Calu3 (cell line): ENCODE results near the gene DCANP1. TPM values are rescaled to one million over a fixed set of nuclear protein-coding genes. Genes with fewer than 3 reads are reported as not detected.

Experiments
- BruUV-seq: library from RNA; stranded (reverse); fragments of 400-500 nt; replicated peaks from 2 replicates; lab custom pipeline; 2021; lab: Mats Ljungman, UMichigan
- CTCF ChIA-PET: fragments of 300-600 bp; sonication (Branson Sonifier 250); formaldehyde crosslinking; loops from one replicate; lab custom pipeline; 2022; ENCODE audit warnings: antibody characterized with exemption; lab: Charles Lee
- DNase-seq: peaks from one replicate; pipeline ENCODE4 v3.0.0; 2022
- H3K27ac Mint-ChIP-seq: one replicate; pipeline ENCODE4 v1.8.0; 2022; ENCODE audit warnings: mixed read lengths; ENCODE audit not compliant: unreplicated experiment
- H3K27me3 Mint-ChIP-seq: one replicate; pipeline ENCODE4 v1.8.0; 2022; ENCODE audit warnings: mixed read lengths; ENCODE audit not compliant: unreplicated experiment
- H3K36me3 Mint-ChIP-seq: one replicate; pipeline ENCODE4 v1.8.0; 2022; ENCODE audit warnings: mild to moderate bottlenecking, moderate library complexity, mixed read lengths; ENCODE audit not compliant: insufficient read depth, unreplicated experiment
- H3K4me1 Mint-ChIP-seq: one replicate; pipeline ENCODE4 v1.8.0; 2022; ENCODE audit warnings: mild to moderate bottlenecking, low read depth, mixed read lengths; ENCODE audit not compliant: unreplicated experiment
- H3K4me3 Mint-ChIP-seq: one replicate; pipeline ENCODE4 v1.8.0; 2022; ENCODE audit warnings: mild to moderate bottlenecking, low read depth, moderate library complexity, mixed read lengths; ENCODE audit not compliant: unreplicated experiment
- H3K9me3 Mint-ChIP-seq: one replicate; pipeline ENCODE4 v1.8.0; 2022; ENCODE audit warnings: low read depth, mixed read lengths; ENCODE audit not compliant: unreplicated experiment
- CTCF ChIP-seq: fragments of 200-600 bp; IDR thresholded peaks from one replicate; pipeline ENCODE4 v1.8.0; 2022; ENCODE audit warnings: antibody characterized with exemption; ENCODE audit not compliant: unreplicated experiment
- intact Hi-C: fragments of 100-400 bp; cut with micrococcal nuclease; formaldehyde crosslinking; loops from one replicate; pipeline ENCODE4 v1.10.0; 2022; ENCODE audit not compliant: unreplicated experiment
- total RNA-seq: library from RNA; stranded (reverse); gene quantifications from 2 replicates; pipeline ENCODE4 v1.2.3, GENCODE V29; 2022

The DCANP1 gene
- total RNA-seq, 1 experiment from 2014 or later: not detected

GRCh38 chr5:135417083-135417482 lies 30.1 kb downstream of the DCANP1 start:
- Mint-ChIP-seq H3K36me3 (no peaks in the 10 kb centered on the region), H3K4me1 (no peaks in the 10 kb centered on the region), H3K27ac (no peak overlapping the region), H3K9me3 (no peaks in the 10 kb centered on the region), H3K27me3 (peaks cover 57% of the 10 kb centered on the region), H3K4me3 (no peak overlapping the region)
- CTCF ChIA-PET: no interaction called here
- BruUV-seq: no TSS peak
- intact Hi-C loops: no loop called here
- TF ChIP-seq CTCF: no peak
- no peak for DNase-seq

- peaks cover under 1% of the 10 kb centered on the region for H3K36me3 Mint-ChIP-seq
- CTCF ChIA-PET: no interaction called here
- peaks cover 13% of the 10 kb centered on the region for H3K4me1 Mint-ChIP-seq
- no peaks in the 10 kb centered on the region for H3K9me3 Mint-ChIP-seq
- no TSS peak for BruUV-seq
- peaks cover 4% of the 10 kb centered on the region for H3K27me3 Mint-ChIP-seq
- intact Hi-C loops: no loop called here
- no peak overlapping the region for H3K4me3 Mint-ChIP-seq
- H3K27ac Mint-ChIP-seq: no peak overlapping the region
- no peak for TF ChIP-seq CTCF
- DNase-seq: no peak
Measured at GRCh38 chr5:135405082-135405481, 42.1 kb downstream of the DCANP1 start.

- no TSS peak for BruUV-seq
- H3K27ac Mint-ChIP-seq: no peak overlapping the region
- intact Hi-C loops: no loop called here
- H3K4me1 Mint-ChIP-seq: peaks cover 26% of the 10 kb centered on the region
- CTCF ChIA-PET: no interaction called here
- DNase-seq: no peak
- no peak overlapping the region for H3K4me3 Mint-ChIP-seq
- H3K9me3 Mint-ChIP-seq: no peaks in the 10 kb centered on the region
- H3K36me3 Mint-ChIP-seq: peaks cover 31% of the 10 kb centered on the region
- no peak for TF ChIP-seq CTCF
- no peaks in the 10 kb centered on the region for H3K27me3 Mint-ChIP-seq
Measured at GRCh38 chr5:135402031-135402430, 45.1 kb downstream of the DCANP1 start.

GRCh38 chr5:135400866-135401265 lies 46.3 kb downstream of the DCANP1 start:
- peaks cover 38% of the 10 kb centered on the region for H3K4me1 Mint-ChIP-seq
- CTCF ChIA-PET: interaction anchor here (0.9 to 1.2 kb wide), 2 partner anchors 25 to 267 kb away, joined by 3 to 4 read pairs; no protein-coding TSS in a partner anchor
- no TSS peak for BruUV-seq
- no peak overlapping the region for H3K4me3 Mint-ChIP-seq
- no peak overlapping the region for H3K27ac Mint-ChIP-seq
- no peaks in the 10 kb centered on the region for H3K27me3 Mint-ChIP-seq
- intact Hi-C loops: no loop called here
- DNase-seq: no peak
- TF ChIP-seq CTCF: no peak
- no peaks in the 10 kb centered on the region for H3K9me3 Mint-ChIP-seq
- peaks cover 41% of the 10 kb centered on the region for H3K36me3 Mint-ChIP-seq
